SIG-M5 treated with dmso at 0.1 percent for 504 hours (cell line): ENCODE results near the gene GCG.

Experiments
- DNase-seq: peaks from one replicate; lab custom pipeline; 2025; ENCODE audit not compliant: unreplicated experiment; lab: John Stamatoyannopoulos, UW

GCG gene

GRCh38 chr2:162153608-162154224 is 1.7 kb upstream of the GCG start:
- DNase-seq = peak; percentile 70

- no peak for DNase-seq
These were observed 2.1 kb downstream of the GCG start for GRCh38 chr2:162149940-162150339.

GRCh38 chr2:162149466-162149865 is 2.6 kb downstream of the GCG start:
- no peak for DNase-seq

- DNase-seq = no peak
These were observed 3.1 kb downstream of the GCG start for GRCh38 chr2:162148956-162149355.

- DNase-seq = no peak
These were observed 8.1 kb downstream of the GCG start for GRCh38 chr2:162143969-162144368.

GRCh38 chr2:162138310-162138709 is 13.7 kb downstream of the GCG start:
- DNase-seq = no peak

GRCh38 chr2:162127422-162127821 is 24.6 kb downstream of the GCG start:
- DNase-seq = no peak

- DNase-seq = no peak
These were observed 25.5 kb downstream of the GCG start for GRCh38 chr2:162126527-162126926.

GRCh38 chr2:162126111-162126519 is 25.9 kb downstream of the GCG start:
- DNase-seq = peak; percentile 89

- no peak for DNase-seq
These were observed 26.9 kb downstream of the GCG start for GRCh38 chr2:162125138-162125537.

GRCh38 chr2:162123806-162124758 is 28.0 kb downstream of the GCG start:
- DNase-seq = peak; percentile 58

- no peak for DNase-seq
These were observed 33.6 kb downstream of the GCG start for GRCh38 chr2:162118166-162119031.

- DNase-seq = no peak
These were observed 35.7 kb downstream of the GCG start for GRCh38 chr2:162116352-162116751.

- DNase-seq = no peak
These were observed 37.0 kb downstream of the GCG start for GRCh38 chr2:162115076-162115475.

- DNase-seq = peak; percentile 22
These were observed 37.8 kb downstream of the GCG start for GRCh38 chr2:162114271-162114670.

- peak; percentile 81 for DNase-seq
These were observed 38.3 kb downstream of the GCG start for GRCh38 chr2:162113776-162114168.

GRCh38 chr2:162113088-162113775 is 38.8 kb downstream of the GCG start:
- no peak for DNase-seq

GRCh38 chr2:162111958-162112850 is 39.8 kb downstream of the GCG start:
- no peak for DNase-seq

- DNase-seq = no peak
These were observed 44.6 kb downstream of the GCG start for GRCh38 chr2:162107361-162107901.
